Measurements from ENCODE around the gene MTX2.

Gene MTX2

DNA sequence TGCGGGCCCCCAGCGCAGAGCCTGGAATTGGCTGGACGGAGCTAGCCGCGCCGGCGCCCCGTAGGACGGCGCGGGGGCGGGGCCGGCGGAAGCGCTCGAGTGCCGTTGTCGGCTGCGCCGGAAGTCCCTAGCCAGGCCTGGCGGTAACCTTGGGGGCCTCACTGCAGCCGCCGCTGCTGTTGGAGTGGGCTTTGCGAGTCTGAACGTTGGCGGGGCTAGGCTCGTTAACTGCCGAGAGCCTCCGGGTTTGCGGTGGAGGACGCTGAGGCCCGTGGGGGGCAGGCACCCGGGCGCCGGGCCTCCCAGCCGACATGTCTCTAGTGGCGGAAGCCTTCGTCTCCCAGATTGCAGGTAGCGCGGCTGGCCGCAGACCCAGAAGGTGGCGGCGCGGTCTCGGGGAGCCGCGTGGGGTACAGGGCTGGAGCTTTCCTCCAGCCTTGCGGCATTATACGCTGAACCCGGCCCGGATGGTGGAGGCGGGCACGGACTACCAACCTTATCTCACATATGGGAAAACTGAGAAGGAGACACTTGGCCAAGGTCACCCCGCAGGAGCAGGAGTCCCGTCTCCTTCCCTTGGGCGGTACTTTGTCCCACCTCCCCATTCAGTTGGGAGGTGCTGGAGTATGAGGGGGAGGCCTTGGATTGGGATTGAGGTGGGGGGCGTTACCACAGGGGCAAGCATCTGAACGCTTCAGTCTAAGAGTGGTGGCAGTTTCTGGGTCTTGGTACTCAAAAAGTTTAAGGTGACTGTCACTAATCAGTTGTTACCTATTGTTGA, at the start of gene MTX2:
MTX2 (plus strand) TSS at position 124 of the 781 bp plus-strand sequence; CDS start at position 312, 188 bp downstream.
- DNase-seq (ENCODE audit: low spot score) = peak; percentile 85

DNA sequence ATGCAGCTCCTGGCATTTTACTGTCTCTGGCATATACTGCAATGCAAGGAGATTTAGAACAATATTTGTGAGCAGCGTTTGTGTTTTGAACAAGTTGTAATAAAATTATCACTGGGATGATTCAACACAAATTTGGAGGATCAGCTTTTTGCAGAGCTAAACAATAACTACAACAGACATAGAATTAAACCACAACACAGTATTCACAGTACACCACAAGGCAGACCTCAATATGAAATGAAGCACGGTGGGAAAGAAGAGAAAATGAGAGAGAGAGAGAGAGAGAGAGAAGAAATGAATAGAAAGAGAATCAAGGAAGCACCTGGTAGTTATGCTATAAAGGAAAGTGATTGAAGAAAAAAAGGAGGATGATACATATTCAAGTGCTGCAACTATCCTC, 41.4 kb upstream of the MTX2 start:
- no peak for DNase-seq (ENCODE audit: low spot score)

DNA sequence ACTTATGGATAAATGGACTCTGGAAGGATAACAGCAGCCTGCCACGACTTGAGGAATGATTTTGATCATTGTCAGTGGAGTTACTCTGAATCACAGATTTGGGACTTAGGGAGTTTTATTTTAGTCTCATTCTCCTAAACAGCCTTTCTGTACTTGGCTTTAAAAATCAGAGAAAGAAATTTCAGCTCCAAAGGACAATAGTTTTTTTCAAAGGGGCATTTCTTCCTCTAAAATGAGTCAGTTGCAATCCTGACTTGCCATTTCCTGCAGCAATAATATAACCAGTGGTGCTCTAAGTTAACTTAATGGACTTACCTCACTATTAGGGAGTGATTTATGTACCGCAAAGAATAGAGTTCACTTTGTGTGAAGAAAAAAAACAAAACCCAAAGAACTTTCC, 35.1 kb upstream of the MTX2 start:
- DNase-seq (ENCODE audit: low spot score) = no peak

DNA sequence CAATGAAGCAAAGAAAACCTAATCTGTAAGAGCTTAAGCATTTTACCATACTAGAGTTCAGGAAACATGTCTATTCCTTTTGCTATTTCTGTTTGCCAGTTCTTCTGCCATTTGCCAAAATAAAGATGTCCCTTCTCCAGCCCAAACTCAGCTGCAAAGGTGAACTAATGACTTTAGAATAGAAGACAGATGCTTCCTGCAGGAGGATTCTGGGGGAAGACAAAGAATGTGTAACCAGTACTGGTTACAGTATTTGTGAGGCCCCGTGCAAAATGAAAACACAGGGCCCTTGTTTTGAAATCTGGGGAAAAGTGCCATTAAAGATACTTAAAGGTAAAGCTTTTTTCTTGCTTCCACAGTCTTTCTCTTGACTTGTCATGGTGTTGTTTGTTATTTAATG, 34.3 kb upstream of the MTX2 start:
- no peak for DNase-seq (ENCODE audit: low spot score)

DNA sequence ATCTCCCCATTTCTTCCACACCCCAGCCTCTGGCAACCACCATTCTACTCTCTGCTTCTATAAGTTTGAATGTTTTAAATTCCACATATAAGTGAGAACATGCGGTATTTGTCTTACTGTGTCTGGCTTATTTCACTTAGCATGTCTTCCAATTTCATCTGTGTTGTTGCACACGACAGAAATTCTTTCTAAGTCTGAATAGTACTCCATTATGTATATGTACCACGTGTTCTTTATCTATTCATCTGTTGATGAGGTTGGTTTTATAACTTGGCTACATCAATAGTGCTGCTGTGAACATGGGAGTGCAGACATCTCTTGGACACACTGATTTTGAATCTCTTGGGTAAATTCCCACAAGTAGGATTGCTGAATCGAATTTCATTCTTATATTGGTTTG, 31.8 kb upstream of the MTX2 start:
- DNase-seq (ENCODE audit: low spot score) = no peak

DNA sequence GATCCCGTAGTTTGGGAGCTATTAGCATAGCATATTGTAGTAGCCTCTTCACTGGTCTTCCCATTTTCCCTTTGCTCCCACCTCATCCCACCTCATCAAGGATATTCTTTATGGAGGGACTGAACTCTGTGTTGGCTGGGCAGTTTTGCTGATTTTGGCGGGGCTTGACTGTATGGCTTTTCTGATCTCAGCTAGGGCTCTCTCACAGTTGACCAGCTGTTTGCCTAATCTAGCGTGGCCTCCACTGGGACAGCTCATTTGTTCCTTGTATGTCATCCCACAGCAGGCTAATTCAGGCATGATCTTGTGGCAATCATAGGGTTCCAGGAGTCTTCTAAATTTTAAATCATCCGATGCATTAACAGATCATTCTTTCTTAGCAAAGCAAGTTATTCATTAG, 30.2 kb upstream of the MTX2 start:
- no peak for DNase-seq (ENCODE audit: low spot score)

DNA sequence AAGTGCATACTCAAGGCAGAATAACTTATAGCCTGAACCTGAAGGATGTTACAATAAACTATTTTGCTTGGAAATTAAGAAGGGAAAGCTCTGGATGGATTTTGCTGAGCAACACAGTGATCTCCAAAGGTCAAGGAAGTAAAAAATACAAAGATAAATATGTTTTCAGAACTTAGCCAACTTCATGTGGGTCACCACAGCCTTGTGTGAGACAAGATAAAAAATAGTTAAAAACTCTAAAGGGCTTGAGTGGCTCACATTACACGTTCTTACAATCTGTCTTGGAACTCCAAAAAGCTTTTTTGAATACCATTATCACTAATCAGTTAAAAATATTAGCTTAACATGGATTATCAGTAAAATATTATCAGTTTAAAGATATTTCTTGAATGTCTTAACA, 28.9 kb upstream of the MTX2 start:
- DNase-seq (ENCODE audit: low spot score) = no peak

DNA sequence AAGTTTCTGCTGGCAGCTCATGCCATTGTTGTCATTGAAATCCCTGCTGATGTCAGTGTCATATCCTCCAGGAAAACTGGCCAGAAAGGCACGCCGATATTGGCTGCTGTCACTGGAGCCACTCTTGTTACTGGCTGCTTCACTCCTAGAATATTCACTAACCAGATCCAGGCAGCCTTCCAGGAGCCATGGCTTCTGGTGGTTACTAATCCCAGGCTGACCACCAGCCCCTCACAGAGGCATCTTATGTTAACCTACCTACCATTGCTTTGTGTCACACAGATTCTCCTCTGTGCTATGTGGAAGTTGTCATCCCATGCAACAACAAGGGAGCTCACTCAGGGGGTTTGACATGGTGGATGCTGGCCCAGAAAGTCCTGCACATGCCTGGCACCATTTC, 27.0 kb upstream of the MTX2 start:
- no peak for DNase-seq (ENCODE audit: low spot score)

DNA sequence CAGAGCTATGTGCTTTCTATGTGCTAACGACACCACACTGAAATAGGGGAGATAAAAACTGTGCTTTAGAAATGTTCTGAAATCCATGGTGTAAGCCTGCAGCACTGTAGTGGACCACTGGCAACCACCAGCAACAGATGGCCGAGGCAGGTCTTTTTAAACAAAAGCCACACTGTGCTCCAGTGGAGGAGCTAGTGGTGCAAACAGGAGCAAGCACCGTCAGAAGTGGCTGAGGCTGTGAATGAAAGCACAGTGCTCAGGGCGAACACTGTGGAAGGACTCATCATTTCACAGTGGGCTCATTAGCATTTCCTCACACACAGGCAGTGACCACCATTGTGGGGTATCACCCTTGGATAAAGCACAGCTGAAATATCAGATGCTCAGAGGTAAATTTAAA, 22.9 kb upstream of the MTX2 start:
- DNase-seq (ENCODE audit: low spot score) = no peak

DNA sequence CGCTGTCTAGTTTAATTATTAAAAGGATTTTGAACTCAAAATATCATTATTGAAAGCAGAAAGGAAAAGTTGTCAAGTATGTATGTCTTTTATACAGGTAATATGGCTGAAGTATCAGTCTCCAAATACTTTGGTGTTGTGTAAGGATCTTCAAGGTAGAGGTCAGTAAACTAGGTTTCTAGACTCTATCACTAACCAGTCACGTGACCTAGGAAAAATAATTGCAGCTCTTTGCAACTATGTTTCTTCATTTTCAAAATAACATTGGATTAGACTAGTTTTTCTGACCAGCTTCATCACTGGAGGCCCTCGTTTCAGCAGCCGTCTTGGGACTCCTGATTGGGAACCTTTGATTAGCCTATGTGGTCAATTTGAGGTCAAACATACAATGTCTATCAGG, 21.4 kb upstream of the MTX2 start:
- DNase-seq (ENCODE audit: low spot score) = no peak

DNA sequence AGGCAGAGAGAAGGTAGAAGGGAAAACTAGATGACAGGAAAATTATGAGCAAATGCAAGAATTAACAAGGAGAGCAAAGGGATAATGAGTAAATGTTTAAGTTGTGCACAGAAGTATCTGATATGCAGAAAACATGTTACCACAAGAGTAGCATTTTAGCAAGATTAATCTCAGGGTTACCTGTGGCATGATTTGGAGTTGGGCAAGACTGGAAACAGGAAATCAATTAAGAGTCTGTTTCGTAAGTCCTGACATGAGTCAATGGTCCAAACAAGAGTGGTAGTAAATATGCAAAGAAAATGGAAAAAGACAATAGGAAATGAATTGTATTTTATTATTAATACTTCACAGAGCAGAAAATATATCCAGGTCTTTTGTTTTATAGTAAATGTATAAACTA, 17.3 kb upstream of the MTX2 start:
- no peak for DNase-seq (ENCODE audit: low spot score)

DNA sequence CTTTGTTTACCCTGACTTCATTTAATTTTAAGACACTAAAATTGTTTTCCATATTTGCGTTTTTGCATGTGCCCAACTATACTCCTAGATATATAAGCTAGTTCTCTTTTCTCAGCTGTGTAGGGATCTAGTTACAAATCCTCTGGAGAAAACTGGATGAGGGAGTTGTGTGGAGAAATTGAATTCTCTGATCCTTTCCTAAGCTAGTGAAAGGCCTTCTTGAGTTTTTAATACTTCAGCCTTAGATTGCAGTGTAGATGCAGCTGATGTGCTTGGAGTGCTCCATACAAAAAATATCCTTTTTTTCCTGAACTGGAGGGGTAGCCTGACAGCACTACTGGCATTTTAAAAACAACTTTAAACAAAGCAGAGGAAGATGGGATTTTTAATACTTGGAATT, 8.6 kb upstream of the MTX2 start:
- no peak for DNase-seq (ENCODE audit: low spot score)

DNA sequence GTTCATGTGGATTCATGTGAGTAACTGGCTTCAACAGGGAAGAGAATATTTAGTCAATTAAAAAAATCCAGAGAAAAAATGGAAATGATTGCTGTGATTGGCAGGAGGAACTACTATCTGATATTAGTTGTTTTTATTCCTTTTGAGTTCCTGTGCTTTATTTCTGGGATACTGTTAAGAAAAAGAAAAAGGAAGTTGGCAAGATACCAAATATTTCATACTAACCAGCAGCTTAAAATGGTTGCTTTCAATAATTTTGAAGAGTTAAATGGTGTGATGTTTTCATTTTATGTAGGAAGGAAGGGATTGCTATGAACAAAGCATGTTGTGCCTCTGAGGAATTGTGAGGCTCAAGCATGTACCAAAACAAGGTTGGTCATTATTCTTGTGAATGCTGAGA, 8.1 kb upstream of the MTX2 start:
- DNase-seq (ENCODE audit: low spot score) = no peak

DNA sequence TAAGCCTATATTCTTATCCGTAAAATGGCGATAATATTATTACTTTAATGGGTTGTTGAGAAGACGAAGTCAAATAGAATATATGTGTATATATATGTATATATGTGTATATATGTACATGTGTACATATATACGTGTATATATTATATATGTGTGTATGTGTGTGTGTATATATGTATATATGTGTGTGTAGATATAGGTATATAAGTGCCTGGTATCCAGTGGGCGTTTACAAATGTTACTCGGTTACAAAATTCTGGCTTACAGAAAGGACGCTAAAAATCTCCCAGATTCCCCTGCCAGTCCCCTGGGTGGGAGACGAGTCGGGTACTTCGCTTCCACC, 295 bp upstream of the MTX2 start:
- DNase-seq (ENCODE audit: low spot score) = no peak

DNA sequence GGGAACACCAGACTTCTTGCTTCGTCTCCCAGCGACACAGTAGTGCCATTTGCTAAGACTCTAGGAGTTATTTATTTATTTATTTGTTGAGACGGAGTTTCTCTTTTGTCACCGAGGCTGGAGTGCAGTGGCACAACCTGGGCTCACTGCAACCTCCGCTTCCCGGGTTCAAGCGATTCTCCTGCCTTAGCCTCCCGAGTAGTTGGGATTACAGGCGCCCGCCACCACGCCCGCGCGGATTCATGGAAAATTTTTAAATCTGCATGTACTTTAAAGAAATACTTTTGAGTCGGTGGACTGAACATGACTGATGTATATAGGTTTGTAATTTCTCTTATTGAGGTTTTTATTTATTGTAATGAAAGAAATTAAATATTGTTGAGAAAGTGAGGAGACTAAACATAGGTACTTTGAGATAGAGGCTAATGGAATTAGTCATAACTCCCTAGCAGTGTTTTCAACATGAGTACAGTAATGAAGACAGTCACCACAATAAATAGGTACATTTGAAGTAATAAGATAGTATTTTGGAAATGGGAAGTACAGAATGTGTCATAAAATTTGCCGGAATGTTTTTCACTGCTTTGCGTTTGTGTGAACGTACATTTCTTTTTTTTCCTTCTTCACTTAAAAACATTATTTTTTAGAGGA, 983 bp downstream of the MTX2 start:
- DNase-seq (ENCODE audit: low spot score) = no peak

DNA sequence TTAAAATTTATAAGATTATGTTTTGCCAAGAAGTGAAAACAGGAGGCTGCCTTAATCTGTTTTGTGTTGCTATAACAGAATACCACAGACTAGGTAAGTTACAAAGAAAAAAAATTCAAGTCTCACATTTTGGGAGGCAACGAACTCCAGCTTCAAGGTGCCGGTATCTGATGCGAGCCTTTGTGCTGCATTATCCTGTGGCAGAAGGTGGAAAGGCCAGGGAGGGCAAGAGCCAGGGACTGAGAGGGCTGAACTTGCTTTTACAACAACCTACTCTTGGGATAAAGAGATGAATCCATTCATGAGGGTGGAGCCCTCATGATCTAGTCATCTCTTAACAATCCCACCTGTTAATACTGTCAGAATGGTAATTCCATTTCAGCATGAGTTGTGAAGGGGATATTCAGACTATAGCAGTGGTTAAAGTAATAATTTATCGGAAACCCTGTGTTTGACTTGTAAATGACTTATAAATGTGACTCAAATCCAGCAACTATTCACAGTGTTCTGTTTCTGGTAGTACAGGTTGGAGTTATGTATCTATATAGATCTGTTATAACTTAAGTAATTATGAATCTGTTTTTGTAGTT, 3.7 kb downstream of the MTX2 start:
- DNase-seq (ENCODE audit: low spot score) = no peak

DNA sequence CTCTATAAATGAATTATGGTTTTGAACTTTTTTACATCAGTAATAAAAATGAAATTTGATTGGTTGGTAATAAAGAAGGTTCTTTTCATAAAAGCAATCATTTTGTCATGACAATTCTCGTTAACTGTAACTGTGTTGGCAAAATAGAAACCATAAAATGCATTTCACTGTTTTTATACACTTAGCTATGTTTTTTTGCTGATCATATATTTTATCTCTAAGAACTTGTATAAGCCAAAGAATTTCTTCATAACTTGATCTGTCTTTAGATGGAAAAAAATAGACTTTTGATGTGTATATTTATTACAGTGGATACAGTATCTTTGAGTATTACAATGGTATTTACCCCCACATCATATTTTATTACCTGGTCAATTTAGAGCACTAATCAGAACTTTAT, 9.7 kb downstream of the MTX2 start:
- no peak for DNase-seq (ENCODE audit: low spot score)

DNA sequence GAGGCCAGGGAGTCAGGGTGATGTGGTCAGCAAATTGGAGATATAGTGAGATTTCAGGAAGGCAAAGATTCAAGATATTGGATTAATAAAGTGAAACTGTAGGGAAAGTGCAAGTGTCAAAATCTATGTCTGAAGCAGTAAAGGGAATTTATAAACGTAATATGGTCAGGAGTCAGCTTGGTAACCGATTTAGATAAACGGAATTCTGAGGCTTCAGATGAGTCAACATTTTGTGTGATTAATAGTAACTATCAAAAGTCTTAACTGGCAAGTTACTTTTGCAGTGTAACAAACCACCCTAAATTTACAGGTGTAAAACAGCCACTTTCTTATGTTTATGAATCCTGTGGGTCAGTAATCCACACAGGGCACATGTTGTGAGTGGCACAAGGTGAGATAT, 10.9 kb downstream of the MTX2 start:
- no peak for DNase-seq (ENCODE audit: low spot score)

DNA sequence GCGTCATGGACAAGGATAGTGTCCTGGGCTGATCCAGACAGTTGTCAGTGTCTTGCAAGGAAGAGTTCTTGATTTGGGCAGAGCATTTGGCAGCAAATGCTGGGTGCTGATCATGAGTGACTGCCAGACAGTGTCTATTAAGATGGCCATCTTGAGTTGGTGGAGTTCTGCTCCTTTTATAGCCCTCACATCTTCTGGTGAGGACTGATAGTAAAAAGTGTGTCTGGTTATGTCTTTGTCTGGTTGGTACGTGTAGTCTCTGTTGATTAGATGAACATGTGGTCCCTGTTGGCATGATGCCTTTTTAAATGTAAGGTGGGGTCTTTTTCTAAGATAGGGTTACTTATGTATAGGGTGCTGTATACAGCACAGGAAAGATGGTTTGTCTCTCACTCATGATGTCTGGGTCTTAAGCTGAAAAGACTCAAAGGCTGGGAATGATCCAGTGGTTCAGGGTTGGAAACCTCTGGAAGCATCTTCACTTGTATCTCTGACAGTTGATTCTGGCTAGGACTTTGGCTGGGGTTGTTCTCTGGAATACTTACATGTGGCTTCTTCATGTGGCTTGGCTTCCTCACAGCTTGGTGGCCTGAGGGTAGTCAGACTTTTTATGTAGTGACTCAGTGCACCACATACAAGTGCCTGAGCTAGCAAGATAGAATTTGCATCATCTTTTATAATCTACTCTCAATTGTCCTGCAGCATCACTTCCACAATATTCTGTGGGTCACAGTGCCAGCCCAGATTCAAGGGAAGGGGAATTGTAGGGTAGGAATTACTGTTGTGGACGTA, 11.8 kb downstream of the MTX2 start:
- no peak for DNase-seq (ENCODE audit: low spot score)

DNA sequence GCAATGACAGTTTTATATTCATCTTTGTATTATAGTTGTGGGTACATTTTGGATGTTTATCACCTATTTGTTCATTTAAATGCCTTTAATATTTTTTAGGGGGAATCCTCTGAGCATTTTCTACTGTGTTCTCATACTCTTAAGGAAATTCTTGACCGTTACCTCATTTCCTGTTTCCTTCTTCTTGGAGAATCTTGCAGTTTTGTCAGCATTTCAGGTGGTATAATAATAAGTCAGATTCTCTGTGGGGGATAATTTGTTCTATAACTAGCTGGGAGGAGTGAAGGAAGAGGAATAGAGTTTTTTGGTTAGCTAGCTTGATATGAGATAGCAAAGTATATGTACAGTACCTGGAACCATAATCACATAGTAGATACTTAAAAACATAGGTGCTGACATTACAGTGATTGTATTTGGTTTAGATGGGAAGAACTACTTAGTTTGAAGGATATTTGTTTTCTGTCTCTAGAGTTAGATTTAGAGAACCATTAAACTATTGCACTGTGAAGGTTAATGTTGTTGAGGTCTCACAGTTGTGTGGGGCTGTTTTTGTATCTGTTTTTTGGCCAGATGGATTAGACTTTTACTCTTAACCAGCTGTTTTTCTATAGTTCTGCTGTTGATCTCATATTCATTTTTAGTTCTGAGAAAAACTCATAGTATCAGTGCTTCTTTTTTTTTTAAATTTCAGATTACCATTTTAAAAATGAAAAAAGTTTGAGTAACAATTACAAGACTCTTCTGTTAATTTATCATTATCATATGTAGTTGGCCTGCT, 14.2 kb downstream of the MTX2 start:
- no peak for DNase-seq (ENCODE audit: low spot score)

DNA sequence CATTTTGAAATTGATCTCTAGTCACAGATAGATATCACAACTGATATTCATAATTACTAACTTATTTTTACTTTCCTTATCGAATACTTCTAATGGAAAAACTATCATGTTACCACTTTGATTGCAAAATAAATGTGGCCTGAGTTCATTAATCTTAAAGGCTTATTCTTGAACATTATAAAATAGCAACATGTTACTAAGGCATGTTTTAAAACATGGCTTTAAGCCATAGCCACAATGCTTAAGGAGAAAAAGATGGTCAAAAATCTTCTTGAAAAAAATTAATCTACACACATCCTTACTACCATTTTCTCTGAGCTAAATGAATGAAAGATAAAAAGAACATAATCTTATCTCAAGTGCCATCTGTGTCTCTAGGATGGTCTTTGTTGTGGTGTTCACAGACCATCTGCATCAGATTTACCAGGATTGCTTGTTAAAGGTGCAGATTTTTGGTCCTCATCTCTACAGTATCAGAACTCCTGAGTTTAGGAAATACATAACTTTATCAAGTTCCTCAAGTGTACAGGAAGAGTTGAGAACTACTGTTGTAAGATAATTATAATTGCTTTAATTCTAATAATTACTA, 15.3 kb downstream of the MTX2 start:
- DNase-seq (ENCODE audit: low spot score) = no peak

DNA sequence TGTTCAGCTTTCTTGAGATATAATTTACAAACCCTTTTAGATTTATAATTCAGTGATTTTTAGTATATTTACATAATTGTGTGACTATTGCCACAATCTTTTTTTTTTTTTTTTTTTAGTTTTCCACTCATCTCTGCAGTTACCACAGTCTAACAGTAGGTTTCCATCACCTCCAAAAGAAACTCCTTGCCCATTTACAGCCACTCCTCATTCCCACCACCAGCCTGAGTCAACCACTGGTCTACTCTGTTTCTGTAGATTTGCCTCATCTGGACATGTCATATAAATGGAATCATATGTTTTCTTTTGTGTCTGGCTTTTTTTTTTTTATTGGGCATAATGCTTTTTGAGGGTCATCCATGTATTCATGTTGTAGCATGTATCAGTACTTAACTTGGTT, 16.1 kb downstream of the MTX2 start:
- DNase-seq (ENCODE audit: low spot score) = no peak
